ENCODE results near the gene DLGAP1.

DLGAP1 gene

GRCh38 chr18:3972291-3972930, 482.7 kb downstream of the DLGAP1 start:
- no peak overlapping the region for H3K4me3 ChIP-seq (ENCODE audit: insufficient read depth, low read length, poor library complexity, severe bottlenecking)
- H3F3A ChIP-seq (ENCODE audit: insufficient read depth), result no peaks in the 10 kb centered on the region
- TF ChIP-seq CTCF (IDR thresholded peaks at IDR 0.05; ENCODE audit: insufficient read depth, low read length, poor library complexity, severe bottlenecking), result no peak
- no peak for TF ChIP-seq EZH2phosphoT487 (conservative IDR thresholded peaks at IDR 0.05; ENCODE audit: low read length)
- no peaks in the 10 kb centered on the region for H3K9me2 ChIP-seq (replicated peaks; ENCODE audit: insufficient read depth, low read length)
- no peak overlapping the region for H3K9ac ChIP-seq (ENCODE audit: low read length)
- H2AFZ ChIP-seq (ENCODE audit: low read depth, low read length, severe bottlenecking), result no peak overlapping the region
- no peaks in the 10 kb centered on the region for H4K20me1 ChIP-seq (ENCODE audit: low read depth, low read length)
- H3K27ac ChIP-seq (ENCODE audit: low read depth, low read length), result no peak overlapping the region
- H3K36me3 ChIP-seq (ENCODE audit: low read length), result no peaks in the 10 kb centered on the region
- H3K9me3 ChIP-seq (ENCODE audit: insufficient read depth, low read length), result no peaks in the 10 kb centered on the region
- no peaks in the 10 kb centered on the region for H3K79me2 ChIP-seq (ENCODE audit: insufficient read depth, low read length)
- H3K27me3 ChIP-seq (ENCODE audit: low read length), result no peaks in the 10 kb centered on the region
- no peak overlapping the region for H3K4me2 ChIP-seq (ENCODE audit: low read depth, low read length, poor library complexity, severe bottlenecking)

- no peaks in the 10 kb centered on the region for H3K9me2 ChIP-seq (replicated peaks; ENCODE audit: insufficient read depth, low read length)
- no peak overlapping the region for H3K4me2 ChIP-seq (ENCODE audit: low read depth, low read length, poor library complexity, severe bottlenecking)
- no peaks in the 10 kb centered on the region for H4K20me1 ChIP-seq (ENCODE audit: low read depth, low read length)
- H3K79me2 ChIP-seq (ENCODE audit: insufficient read depth, low read length), result no peaks in the 10 kb centered on the region
- H3K27me3 ChIP-seq (ENCODE audit: low read length), result no peaks in the 10 kb centered on the region
- H3K36me3 ChIP-seq (ENCODE audit: low read length), result no peaks in the 10 kb centered on the region
- no peaks in the 10 kb centered on the region for H3F3A ChIP-seq (ENCODE audit: insufficient read depth)
- H3K4me3 ChIP-seq (ENCODE audit: insufficient read depth, low read length, poor library complexity, severe bottlenecking), result no peak overlapping the region
- no peak overlapping the region for H3K27ac ChIP-seq (ENCODE audit: low read depth, low read length)
- no peak overlapping the region for H2AFZ ChIP-seq (ENCODE audit: low read depth, low read length, severe bottlenecking)
- H3K9me3 ChIP-seq (ENCODE audit: insufficient read depth, low read length), result no peaks in the 10 kb centered on the region
- TF ChIP-seq CTCF (IDR thresholded peaks at IDR 0.05; ENCODE audit: insufficient read depth, low read length, poor library complexity, severe bottlenecking) (no peak), EZH2phosphoT487 (conservative IDR thresholded peaks at IDR 0.05; ENCODE audit: low read length) (no peak)
- no peak overlapping the region for H3K9ac ChIP-seq (ENCODE audit: low read length)
Measured at GRCh38 chr18:3970929-3971328, 484.2 kb downstream of the DLGAP1 start.

- Histone ChIP-seq H3K4me3 (ENCODE audit: insufficient read depth, low read length, poor library complexity, severe bottlenecking) (no peak overlapping the region), H3K27ac (ENCODE audit: low read depth, low read length) (no peak overlapping the region), H3K9me3 (ENCODE audit: insufficient read depth, low read length) (no peaks in the 10 kb centered on the region), H3K36me3 (ENCODE audit: low read length) (no peaks in the 10 kb centered on the region), H3K9ac (ENCODE audit: low read length) (no peak overlapping the region), H3K79me2 (ENCODE audit: insufficient read depth, low read length) (no peaks in the 10 kb centered on the region), H3F3A (ENCODE audit: insufficient read depth) (no peaks in the 10 kb centered on the region), H3K27me3 (ENCODE audit: low read length) (no peaks in the 10 kb centered on the region), H4K20me1 (ENCODE audit: low read depth, low read length) (no peaks in the 10 kb centered on the region), H3K4me2 (ENCODE audit: low read depth, low read length, poor library complexity, severe bottlenecking) (no peak overlapping the region), H2AFZ (ENCODE audit: low read depth, low read length, severe bottlenecking) (no peak overlapping the region), H3K9me2 (replicated peaks; ENCODE audit: insufficient read depth, low read length) (no peaks in the 10 kb centered on the region)
- TF ChIP-seq EZH2phosphoT487 (conservative IDR thresholded peaks at IDR 0.05; ENCODE audit: low read length) (no peak), CTCF (IDR thresholded peaks at IDR 0.05; ENCODE audit: insufficient read depth, low read length, poor library complexity, severe bottlenecking) (no peak)
Measured at GRCh38 chr18:3967359-3968180, 487.5 kb downstream of the DLGAP1 start.
